GM19438 (cell line): ENCODE measurements around the gene TMLHE.
A peak's percentile ranks its signal among the peaks of the same experiment; 100 is the strongest.
"Not testable (repeated sequence)": the region's sequence is repeated elsewhere in the genome, so short reads cannot be mapped to it uniquely, and the experiment has no call there.

Source experiments
- ATAC-seq: cut with Tn5 transposase; IDR thresholded peaks from one replicate; pipeline ENCODE4 v1.9.1; 2021; ENCODE audit warnings: low read depth; ENCODE audit not compliant: unreplicated experiment

TMLHE gene, protein sequence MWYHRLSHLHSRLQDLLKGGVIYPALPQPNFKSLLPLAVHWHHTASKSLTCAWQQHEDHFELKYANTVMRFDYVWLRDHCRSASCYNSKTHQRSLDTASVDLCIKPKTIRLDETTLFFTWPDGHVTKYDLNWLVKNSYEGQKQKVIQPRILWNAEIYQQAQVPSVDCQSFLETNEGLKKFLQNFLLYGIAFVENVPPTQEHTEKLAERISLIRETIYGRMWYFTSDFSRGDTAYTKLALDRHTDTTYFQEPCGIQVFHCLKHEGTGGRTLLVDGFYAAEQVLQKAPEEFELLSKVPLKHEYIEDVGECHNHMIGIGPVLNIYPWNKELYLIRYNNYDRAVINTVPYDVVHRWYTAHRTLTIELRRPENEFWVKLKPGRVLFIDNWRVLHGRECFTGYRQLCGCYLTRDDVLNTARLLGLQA

DNA sequence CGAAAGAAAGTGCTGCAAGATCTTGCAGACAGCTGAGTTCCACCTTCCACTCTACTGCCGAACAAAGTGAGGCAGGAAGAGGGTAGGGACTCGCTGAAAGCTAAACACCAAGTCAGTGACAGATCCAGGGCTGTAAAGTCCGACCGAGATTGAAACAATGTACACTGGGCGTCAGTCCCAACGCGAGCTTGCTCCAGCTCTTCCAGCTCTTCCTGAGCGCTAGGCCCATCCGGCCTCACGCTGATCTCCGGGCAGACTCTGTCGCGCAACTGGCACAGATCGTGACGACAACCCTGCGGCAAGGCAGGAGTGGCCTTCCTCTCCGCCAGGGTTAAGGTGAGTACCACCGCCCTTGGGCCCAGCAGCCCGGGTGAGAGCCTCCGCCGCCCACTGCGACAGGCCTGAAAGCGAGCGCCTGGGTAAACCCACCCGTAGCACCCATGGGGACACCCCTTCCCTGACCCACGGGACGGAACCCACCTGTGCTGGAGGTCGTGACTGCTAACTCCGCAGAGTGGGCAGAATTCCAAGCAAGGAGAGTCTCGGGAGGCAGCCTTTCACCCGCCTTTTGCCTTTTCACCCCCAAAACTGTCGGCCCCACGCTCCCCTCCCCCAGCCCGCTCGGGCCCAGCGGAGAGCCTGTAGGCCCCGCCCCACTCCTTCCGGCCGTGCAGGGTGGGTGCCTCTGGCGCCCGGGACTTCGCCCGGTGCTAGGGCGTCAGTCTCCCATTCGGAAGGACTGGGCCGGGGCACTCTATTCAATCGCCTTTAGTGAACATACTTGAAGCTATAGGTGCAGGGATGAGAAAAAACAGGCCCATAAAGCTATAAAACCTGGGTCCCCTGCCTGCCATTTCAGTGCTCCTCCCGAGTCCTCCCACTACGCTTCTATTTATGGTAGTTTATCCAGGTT, at the start of gene TMLHE, which contains the start of gene SPRY3:
Gene TMLHE (minus strand): TSS at position 641 of the 913 bp plus-strand sequence. CDS start 67,676 bp downstream, outside the sequence.
Gene SPRY3 (plus strand): TSS at position 275 of the 913 bp plus-strand sequence.
- peak; percentile 90 for ATAC-seq

DNA sequence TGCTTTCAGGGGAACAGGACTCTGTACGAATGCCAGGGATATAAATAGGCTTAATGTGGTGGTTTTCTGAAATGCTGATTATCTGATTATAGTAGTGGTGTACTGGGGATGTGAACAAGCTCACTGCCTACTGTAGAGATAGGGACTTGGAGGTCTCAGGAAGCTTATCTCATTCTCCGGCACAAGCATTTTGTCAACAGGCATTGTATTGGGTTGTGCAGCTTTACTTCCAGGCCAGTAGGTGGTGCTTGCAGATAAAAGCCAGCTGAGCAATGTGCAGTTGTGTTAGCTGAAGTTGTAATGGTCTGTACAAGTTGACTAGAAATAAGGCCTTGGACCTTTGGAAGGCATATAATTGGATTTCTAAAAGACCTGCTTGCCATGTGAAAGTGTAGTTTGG, 49.5 kb upstream of the TMLHE start:
- no peak for ATAC-seq

DNA sequence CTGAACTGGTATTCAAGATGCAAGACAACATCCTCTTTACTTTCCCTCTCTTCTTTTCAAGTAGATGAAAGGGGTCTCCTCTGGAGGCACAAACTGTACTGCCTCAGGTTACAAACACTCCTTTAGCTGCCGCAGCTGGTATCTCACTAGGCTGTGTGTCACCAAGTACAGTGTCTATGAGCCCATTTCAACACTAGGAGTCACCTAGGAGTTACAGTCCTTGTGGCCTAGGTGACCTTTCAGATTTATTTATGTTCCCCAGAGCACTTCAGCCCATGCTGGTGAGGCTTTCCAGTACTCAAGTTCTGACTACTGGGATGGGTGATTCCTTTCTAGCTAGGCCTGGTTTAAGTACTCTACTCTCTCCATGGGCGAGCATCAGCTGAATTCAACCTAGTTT, 32.4 kb upstream of the TMLHE start:
- ATAC-seq = no peak

DNA sequence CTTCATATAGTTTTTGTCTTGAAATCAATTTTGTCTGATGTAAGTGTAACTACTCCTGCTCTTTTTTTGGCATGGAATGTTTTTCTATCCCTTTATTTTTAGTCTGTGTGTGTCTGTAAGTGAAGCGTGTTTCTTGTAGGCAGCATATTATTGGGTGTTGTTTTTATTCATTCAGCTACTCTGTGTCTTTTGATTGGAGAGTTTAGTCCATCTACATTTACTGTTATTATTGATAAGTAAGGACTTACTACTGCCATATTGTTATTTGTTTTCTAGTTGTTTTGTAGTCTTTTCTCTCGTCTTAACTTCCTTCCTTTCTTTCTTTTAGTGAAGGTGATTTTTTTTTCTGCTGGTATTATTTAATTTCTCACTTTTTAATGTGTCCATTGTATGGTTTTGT, 30.5 kb upstream of the TMLHE start:
- no peak for ATAC-seq

DNA sequence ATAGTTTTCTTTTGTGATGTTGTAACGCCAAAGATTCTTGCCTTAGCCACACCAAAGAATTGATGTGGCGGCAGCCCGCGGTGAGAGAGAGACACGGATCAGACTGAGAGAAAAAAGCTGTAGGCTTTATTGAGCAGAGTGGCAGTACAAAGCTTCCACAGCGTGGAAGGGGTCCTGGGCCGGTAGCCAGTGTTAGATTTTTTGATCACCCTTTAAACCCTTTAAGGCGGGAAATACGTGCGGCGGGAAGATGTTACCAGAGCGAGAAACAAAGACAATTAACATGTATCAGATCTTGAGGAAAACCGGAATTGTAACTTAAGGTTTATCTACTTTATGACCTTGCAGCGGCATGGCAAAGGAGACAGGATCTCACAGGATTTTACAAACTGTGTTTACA, 28.6 kb upstream of the TMLHE start:
- ATAC-seq = not testable (repeated sequence)

DNA sequence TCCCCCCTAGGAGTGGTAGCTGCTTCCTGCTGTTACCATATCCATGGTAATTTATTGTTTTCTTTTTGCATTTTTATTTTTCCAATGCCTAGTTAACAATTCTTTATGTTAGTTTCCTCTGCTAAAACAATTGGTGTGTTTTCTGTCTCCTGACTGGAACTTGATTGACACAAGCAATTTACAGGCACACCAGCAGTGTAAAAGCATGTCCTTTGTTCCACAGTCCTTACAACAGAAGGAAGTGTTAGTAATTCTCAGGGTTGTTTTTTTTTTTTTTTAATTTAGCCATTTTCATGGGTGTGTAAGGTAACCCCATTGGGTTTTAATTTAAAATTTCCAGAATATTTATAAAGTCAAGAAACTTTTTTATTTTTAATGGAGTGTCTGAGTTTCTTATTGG, 25.0 kb upstream of the TMLHE start:
- ATAC-seq = no peak

DNA sequence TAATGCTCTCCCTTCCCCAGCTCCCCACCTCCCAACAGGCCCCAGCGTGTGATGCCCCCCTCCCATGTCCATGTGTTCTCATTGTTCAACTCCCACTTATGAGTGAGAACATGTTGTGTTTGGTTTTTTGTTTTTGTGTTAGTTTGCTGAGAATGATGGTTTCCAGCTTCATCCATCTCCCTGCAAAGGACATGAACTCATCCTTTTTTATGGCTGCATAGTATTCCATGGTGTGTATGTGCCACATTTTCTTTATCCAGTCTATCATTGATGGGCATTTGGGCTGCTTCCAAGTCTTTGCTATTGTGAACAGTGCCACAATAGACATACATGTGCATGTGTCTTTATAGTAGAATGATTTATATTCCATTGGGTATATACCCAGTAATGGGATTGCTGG, 22.3 kb upstream of the TMLHE start:
- not testable (repeated sequence) for ATAC-seq

DNA sequence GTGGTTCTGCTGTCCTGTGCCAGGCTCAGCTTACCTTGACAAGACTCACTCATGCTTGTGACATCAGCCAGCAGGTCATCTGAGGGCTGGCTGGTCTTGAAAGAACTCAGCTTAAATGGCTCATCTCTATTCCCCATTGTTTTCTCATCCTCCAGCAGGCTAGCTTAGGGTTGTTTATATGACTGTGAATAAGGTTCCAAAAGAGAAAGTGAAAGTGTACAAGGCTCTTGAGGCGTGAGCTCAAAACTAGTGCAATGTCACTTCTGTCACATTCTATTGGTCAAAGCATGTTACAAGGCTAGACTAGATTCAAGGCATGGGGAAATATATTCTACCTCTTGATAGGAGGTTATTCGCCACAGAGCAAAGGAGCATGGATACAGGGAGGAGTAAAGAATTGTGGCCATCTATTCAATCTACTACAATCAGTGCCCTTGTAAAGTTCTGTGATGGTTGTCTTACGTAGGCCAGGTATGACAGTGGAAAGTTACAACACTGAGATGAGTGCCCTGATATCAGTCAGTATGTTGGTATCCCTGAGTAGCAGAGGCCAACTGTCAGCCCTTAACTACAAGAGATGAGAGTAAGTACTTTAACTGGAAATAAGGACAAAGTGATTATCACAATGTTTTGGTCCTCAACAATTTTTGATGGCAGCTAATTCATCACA, 19.8 kb upstream of the TMLHE start:
- no peak for ATAC-seq

DNA sequence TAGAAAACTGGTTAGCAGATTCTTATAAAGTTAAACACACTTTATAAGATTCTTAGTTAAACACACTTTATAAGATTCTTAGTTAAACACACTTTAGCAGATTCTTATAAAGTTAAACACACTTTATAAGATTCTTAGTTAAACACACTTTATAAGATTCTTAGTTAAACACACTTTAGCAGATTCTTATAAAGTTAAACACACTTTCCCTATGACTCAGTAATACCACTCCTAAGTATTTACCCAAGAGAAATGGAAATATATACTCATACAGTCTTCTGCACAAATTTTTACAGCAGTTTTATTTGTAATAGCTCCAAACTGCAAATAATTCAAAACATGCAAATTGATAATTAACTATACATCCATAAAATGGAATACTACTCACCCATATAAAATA, 7.4 kb upstream of the TMLHE start:
- not testable (repeated sequence) for ATAC-seq

DNA sequence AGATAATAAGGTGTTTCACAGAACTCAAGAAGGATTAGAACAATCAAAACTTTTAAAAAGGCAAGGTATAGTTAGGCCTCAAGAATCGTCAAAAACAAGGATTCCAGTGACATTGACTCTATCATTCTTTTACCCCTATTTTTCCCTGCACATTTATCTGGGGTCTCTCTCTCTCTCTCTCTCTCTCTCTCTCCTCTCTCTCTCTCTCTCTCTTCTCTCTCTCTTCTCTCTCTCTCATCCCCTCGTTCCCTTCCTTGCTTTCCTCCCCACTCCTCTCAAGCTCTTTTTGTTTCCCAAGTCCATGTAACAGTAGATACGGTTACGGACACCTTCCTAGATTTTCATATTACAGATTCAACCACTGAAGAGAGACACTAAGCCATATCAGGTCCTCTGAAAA, 3.2 kb upstream of the TMLHE start:
- no peak for ATAC-seq

DNA sequence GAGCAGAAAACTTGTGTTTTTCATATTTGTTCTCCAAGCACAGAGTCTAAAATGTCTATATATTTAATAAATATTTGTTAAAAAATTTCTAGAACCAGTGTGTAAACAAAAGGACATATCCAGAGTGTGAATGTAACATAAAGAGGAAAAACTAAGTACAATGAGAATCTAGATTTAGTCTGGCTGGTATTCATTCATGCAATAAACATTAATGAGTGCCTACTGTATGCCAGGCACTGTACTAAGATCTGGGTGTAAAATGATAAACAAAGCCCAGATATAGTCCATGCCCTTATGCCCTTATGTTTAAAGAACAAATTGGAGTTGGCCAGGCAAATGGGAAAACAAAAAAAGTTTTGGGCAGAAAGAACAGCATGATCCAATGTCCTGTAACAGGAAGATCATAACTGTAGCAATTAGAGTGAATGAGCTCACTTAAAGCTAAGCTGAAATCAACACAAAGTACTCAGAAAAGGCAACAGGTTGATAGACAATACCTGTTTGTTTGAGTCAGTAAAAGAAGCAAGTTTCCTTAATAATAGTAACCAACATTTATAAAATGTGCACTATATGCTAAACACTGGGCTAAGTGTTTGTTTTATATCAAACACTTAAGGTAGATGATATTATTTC, 1.3 kb upstream of the TMLHE start:
- ATAC-seq = no peak

DNA sequence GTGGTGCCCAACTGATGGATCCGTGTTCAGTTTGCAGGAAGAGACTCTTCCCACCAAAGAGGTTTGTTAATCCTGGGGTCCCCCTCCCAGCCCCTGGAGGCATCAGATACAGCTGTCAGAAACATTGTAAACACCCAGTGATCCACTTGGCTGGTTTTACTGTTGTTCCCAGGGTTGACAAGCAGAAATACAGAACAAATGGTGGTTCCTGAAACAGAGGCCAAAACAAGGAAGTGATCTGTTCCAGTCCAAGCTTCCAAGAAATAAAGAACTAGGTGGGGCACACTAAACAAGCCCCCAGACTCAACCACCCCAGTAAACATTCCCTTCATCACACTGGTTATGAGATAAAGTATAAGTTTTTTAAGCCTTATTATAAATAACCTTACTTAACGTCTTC, 1.4 kb downstream of the TMLHE start:
- no peak for ATAC-seq

DNA sequence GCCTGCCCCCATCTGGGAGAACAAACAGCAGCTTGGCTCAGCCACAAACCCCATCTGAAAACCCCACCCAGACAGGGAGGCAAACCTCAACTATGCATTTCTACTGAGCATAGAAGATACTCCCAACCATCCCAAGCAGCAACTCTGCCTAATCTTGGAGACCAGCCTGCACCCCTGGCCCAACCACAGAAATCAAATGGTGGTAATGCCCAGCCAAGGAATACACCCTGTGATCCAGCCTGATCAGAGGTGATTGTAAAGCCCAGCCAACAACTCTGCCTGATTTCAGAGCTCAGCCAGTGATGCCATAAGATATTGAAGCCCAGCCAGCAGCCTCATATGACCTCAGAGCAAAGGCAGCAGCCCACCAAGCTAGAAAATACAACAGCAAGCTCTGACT, 19.8 kb downstream of the TMLHE start:
- no peak for ATAC-seq

DNA sequence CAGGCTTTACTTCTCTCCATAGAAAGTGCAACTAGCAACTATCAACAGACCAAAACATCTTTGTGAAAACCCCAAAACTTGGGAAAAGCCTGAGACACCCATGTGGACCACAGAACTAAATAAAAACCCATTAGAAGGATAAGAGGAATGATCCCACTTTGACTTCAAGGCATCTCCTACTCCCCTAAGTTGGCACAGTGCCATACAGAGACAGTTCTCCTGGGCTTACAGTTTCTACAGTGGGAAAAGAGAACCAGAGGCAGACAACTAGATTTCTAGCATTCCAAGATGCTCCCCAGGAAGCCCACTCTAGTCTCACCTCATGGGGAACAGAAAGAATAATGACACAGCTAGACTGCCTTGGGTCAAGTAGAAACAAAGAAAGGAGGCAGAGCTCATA, 20.4 kb downstream of the TMLHE start:
- ATAC-seq = no peak

DNA sequence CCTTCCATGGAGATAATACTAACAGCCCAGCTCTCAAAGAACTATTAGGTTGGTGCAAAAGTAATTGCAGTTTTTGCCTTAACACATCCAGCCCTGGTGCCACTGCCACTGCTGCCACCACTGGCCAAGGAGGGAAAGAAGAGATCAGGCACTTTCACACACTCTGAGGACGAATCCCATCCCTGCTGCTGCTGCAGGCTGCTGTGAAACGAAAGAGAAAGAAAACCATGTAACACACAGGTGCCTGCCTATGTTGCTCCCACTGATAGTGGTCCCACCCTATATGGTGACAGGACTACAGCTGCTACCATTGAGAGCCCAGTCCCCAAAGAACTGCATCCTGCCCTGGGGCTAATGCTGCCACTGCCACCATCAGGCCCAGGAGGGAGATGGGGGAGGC, 35.1 kb downstream of the TMLHE start:
- no peak for ATAC-seq

DNA sequence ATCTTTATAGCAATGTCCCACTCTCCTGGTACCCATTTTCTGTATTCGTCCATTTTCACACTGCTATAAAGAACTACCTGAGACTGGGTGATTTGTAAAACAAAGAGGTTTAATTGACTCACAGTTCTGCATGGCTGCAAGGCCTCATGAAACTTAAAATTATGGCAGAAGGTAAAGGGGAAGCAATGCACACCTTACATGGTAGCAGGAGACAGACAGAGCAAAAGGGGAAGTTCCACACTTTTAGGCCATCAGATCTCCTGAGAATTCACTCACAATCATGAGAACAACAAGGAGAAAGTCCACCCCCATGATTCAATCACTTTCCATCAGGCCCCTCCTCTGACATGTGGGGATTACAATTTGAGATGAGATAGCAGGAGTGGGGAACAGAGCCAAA, 49.7 kb downstream of the TMLHE start:
- no peak for ATAC-seq

DNA sequence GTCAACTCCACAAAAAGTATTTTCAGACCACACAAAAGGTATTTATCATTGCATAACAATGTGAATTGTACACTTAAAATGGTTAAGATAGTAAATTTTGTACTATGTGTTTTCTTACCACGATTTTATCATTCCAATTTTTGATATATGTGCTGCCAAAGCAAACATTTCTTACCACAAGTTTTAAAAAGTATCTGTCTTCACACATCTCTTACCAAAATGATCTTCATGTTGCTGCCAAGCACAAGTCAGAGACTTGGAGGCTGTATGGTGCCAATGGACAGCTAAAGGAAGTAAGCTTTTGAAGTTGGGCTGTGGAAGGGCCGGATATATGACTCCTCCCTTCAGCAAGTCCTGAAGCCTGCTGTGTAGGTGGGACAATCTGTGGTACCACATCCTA, 67.9 kb downstream of the TMLHE start:
- ATAC-seq = no peak

DNA sequence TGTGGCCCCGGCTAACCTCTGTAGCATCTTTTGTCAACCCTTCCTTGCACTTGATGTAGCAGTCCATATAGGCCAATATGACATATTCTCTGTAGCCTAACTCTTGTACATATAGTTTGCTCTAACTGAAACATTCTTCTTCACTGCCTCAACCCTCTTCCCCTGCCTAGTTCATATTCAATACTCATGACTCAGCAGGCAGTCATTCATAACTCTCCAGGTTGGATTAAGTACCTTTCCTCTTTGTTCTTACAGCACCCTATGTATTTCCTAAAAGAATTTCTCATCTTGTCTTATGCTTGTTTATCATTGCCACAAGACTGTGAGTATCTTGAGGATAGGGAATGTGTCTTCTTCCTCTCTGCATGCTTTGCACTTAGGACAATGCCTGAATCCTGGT, 76.9 kb downstream of the TMLHE start:
- no peak for ATAC-seq

DNA sequence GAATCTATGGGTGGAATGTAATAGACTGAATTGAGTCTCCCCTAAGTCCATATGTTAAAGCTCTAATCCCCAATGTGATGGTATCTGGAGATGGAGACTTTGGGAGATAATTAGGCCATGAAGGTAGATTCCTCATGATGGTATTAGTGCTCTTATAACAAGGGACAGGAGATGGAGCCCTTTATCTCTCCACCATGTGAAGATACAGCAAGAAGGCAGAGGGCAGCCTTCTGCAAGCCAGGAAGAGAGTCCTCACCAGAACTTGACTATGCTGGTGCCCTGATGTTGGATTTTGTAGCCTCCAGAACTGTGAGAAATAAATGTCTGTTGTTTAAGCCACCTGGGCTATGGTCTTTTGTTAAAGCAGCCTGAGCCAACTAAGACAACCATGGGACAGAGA, 78.0 kb downstream of the TMLHE start:
- ATAC-seq = no peak

DNA sequence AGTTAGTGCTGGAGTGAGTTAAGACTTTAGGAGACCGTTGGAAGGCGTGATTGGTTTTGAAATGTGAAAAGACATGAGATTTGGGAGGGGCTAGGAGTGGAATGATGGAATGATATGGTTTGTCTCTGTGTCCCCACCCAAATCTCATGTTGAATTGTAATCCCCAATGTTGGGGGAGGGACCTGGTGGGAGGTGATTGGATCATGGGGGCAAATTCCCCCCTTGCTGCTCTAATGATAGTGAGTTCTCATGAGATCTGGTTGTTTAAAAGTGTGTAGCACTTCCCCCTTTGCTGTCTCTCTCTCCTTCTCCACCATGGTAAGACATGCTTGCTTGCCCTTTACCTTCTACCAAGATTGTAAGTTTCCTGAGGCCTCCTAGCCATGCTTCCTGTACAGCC, 85.7 kb downstream of the TMLHE start:
- ATAC-seq = not testable (repeated sequence)

DNA sequence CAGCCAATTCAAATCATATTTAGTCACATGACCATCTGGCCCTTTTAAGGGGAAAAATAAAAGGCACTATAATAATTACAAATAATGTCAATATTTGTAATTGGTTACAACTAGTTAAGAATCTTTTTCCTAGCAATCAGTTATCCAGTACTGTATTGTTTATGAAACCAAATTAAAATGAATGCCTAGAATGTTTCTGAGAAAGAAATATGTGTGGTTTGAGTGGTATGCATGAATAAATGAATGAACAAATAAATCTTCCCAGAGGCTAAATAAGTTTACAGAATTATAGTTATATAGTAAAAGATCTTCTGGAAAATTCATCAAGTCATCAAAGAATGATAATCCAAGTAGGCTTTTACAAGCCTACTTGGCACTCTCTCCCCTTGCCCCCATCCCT, 98.5 kb downstream of the TMLHE start:
- ATAC-seq = no peak
